Caki2 (cell line): ENCODE measurements around the gene CNGB1. TPM values are rescaled to one million over a fixed set of nuclear protein-coding genes. Genes with fewer than 3 reads are reported as not detected.

Source experiments
- DNase-seq: peaks from one replicate; pipeline ENCODE4 v3.0.0-alpha.2; 2015; ENCODE audit warnings: low read depth
- in situ Hi-C: cut with HindIII; loops from 2 replicates; pipeline ENCODE4 v1.10.0; 2016; ENCODE audit warnings: low sequenced_read_pairs, low pct_unique_long_range_greater_than_20kb, mixed read lengths
- total RNA-seq: library from RNA; depleted of rRNA; stranded (reverse); fragments of >200 nt; shearing (Covaris generic); gene quantifications from 2 replicates; pipeline ENCODE4 v1.2.3, GENCODE V29; 2014; ENCODE audit warnings: low replicate concordance

Gene CNGB1
- total RNA-seq, 1 experiment from 2014 or later = 0.20 TPM

DNA sequence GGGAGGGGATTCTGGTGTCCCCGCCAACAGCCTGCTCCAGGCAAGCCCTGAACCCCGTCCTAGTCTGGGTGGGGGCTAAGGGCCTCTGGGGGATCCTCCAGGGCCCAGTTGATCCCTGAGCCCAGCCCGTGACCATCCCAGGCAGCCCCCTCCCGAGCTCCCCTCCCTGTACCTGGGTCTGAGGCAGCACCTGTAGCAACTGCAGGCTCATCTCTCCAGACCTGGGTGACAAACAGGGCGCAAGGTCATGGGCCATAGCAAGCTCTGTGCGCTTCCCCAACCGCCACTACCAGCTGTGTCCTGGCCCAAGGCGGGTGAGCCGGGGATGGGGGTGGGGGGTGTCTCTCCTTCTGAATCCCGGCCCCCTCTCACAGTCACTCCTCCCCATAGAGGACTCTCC lies 10.6 kb downstream of the CNGB1 start:
- in situ Hi-C loops = no loop called here
- DNase-seq = no peak

DNA sequence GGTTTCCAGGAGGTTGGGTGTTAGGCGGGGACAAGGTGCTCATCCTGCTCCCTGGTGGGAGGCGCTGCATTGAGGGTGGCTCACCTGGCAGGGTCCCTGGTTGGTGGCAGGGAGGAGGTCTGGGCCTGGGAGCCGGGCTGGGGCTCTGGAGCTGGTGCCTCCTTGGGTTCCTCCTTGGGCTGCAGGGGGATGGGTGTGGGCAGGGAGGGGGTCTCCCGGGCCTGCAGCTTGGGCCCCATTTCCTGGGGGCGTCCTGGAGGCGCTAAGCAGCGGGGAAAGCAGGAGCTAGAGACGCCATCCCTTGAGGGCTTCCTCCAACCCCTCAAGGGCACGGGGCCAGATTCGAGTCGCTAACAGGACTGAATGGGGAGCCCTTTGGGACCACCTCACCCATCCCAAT lies 11.1 kb downstream of the CNGB1 start:
- in situ Hi-C loops = no loop called here
- no peak for DNase-seq

DNA sequence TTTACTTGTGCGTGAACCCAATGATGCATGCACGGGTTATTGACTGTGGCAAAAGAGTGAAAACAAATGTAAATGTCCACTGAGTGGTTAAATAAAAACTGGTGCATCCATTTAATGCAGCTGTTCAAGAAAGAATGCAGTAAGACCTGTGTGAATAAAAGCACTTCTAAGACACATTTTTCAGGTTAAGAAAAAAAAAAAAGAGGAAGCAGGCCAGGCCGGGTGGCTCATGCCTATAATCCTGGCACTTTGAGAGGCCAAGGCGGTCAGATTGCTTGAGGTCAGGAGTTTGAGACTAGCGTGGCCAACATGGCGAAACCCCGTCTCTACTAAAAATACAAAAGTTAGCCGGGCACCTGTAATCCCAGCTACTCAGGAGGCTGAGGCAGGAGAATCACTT lies 11.8 kb downstream of the CNGB1 start:
- in situ Hi-C loops = no loop called here
- DNase-seq = no peak

GRCh38 chr16:57958544-57958943 lies 12.4 kb downstream of the CNGB1 start:
- in situ Hi-C loops = no loop called here
- DNase-seq = no peak

GRCh38 chr16:57957673-57958392 lies 13.1 kb downstream of the CNGB1 start:
- in situ Hi-C loops = no loop called here
- DNase-seq = no peak

DNA sequence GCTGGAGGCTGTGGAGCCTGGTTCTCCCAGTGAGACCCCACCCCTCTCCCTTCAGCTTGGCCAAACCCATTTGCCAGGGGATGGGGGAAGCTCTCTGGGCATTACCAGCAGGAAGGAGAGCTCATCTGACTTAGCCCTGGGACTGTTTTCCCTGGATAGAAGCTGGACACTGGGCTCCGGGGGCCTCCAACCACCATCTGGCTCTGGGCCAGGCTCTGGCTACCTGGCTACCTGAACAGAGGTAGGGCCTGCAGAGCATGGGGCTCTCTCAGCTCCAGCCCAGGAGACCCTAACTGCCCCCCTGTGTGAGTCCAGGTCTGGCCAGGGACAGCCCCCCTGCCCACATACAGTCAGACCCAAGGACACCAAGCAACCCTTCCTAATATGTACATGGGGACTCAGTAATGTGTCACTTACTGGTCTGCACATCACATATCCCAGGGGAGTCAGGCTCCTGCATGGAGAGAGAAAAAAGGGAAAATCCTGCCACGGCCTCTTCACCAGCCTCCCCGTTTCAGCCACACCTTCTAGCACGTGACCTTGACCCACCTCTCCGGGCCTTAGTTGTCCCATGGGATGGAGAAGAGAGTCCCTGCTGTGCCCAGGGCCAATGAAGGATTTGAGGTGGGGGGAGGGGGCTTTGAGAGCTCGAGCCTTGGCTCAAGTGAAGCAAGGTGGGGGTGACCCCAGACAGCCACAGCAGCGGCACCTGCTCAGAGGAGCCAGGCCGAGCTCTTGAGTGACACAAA lies 13.8 kb downstream of the CNGB1 start:
- in situ Hi-C loops = no loop called here
- no peak for DNase-seq

DNA sequence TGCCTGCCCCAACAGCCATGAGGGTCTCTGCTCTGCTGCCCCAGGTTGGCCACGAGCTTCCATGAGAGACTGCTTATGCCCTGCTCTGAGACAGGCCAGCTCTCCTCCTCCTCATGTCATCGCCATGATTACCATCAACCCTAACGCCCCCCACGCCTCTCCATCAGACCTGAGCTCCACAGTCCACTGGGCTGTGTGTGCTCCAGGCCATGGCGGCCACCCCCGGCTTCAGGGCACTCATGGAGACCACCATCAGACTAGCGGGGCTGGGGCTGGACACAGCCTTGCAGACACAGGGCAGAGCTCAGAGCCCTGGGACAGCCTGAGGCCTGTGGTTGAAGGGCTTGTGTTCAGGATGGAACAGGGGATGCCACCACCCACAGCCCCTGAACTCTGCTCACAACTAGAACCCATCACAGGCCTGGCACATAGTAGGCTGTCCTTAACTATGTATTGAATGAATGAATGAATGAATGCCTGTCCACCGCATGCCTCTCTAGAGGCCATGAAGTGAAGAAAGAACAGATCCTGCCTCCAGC lies 14.6 kb downstream of the CNGB1 start:
- in situ Hi-C loops = no loop called here
- no peak for DNase-seq

DNA sequence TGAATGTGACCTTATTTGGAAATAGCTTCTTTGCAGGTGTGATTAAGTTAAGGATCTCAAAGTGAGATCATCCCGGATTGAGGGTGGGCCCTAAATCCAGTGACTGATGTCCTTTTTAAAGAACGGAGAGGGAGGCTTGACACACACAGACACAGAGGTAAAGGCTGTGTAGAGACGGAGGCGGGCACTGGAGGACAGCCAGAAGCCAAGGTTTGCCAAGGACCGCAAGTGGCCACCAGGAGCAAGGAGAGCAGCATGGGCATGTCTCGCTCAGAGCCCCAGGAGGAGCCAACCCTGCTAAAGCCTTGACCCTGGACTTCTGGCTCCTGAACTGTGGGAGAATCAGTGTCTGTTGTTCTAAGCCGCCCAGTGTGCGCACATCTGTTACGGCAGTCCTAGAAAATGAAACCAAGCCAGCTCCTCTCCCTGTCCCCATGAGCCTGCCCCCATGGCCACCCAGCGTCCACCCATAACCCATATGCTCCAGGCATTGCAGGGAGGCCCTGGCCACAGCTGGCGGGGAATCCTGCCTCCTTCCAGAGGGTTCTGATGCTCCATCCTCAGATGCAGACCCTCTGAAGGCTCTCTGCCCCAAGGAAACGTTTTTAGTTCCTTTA lies 15.2 kb downstream of the CNGB1 start:
- no peak for DNase-seq
- in situ Hi-C loops = no loop called here

- DNase-seq = no peak
- in situ Hi-C loops = no loop called here
These were observed 17.1 kb downstream of the CNGB1 start for GRCh38 chr16:57953857-57954256.

DNA sequence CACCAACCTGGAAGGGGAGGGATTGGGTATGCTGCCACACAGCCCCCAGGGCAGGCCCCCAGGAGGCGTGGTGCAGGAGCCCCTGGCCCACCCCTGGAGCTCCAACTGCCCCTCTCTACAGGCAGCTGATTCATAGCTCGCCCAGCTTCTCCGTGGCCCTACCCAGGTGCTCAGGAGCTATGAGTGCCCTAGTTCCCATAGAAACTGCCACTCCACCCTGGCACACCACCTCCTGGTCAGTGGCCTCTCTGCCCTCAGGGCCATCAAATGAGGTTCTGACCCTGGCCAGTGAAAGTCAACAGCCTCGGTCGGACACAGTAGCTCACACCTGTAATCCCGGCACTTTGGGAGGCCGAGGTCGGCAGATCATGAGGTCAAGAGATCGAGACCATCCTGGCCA lies 18.0 kb downstream of the CNGB1 start:
- in situ Hi-C loops = no loop called here
- DNase-seq = no peak

GRCh38 chr16:57951204-57951960 lies 19.5 kb downstream of the CNGB1 start:
- DNase-seq = no peak
- in situ Hi-C loops = no loop called here

DNA sequence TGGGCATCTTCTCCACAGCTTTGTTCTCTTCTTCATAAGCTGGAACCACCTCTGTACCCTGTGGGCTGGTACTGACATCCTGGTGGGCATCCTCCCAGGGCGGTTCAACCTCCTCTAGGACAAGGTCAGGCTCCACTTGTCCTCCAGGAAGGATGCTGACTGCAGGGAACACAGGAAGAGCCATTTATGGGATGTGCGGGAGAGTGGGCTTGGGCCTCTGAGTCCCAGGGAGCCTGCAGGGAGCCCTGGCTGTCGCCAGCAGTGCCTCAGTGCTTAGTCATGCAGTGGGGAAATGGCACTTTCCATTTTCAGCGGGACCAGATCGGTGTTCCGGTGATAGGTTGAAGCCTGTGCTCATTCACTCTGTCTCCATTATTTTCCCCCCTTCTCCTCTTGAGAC lies 20.5 kb downstream of the CNGB1 start:
- in situ Hi-C loops = no loop called here
- no peak for DNase-seq

GRCh38 chr16:57949595-57950238 lies 21.2 kb downstream of the CNGB1 start:
- in situ Hi-C loops = no loop called here
- DNase-seq = no peak

DNA sequence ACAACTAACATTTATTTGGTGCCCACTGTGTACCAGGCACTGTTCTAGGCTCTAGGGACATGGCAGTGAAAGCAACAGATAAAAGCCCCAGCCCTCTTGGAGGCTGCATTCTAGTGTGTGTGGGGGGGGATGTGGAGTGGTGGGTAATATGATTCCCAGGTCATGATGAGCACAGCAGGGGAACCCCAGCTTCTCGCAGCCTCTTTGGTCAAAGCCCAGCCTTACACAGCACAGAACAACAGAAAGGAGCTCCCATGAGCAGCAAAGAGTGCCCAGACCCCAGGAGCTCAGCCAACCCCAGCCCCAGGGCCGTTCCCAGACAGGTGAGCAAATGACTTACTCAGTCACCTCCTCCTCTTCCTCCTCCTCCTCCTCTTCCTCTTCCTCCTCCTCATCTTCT lies 21.9 kb downstream of the CNGB1 start:
- no peak for DNase-seq

DNA sequence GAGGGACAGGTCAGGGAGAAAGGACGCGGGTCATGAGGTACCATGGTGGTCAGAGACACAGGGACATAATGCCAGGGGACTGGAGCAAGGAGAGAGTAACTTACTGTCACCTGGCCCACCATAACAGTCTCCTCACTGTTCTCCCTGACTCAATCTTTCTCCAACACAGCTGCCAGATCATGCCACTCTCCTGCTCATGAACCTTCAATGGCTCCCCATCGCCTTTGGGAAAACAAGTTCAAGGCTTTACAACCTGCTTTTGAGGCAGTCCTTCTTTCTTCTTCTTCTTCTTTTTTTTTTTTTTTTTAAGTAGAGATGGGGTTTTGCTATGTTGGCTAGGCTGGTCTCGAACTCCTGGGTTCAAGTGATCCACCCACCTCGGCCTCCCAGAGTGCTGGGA lies 22.9 kb downstream of the CNGB1 start:
- no peak for DNase-seq
- in situ Hi-C loops = no loop called here

More for the DNA sequence above, 21.9 kb downstream of the CNGB1 start:
- in situ Hi-C loops = no loop called here

DNA sequence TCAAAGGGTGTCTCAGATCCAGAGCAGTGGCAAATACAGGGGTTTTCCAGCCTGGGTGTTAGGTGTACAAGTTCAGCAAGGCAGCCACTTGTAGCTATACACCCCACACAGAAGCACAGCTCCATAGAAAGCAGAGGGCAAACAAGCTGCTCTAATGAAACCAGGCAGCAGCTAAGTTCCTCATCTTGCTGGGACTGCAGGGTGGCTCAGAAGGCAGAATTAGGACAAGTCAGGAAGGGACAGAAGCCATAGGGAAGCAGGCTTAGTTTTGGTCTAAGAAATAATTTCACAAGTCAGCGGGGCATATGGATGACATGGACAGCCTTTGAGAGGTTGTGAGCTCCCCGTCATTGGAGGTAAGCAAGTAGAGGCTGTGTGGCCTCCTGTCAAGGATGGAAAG lies 23.7 kb downstream of the CNGB1 start:
- DNase-seq = no peak
- in situ Hi-C loops = no loop called here

GRCh38 chr16:57946181-57946801 lies 24.6 kb downstream of the CNGB1 start:
- peak; percentile 21 for DNase-seq
- in situ Hi-C loops = no loop called here

DNA sequence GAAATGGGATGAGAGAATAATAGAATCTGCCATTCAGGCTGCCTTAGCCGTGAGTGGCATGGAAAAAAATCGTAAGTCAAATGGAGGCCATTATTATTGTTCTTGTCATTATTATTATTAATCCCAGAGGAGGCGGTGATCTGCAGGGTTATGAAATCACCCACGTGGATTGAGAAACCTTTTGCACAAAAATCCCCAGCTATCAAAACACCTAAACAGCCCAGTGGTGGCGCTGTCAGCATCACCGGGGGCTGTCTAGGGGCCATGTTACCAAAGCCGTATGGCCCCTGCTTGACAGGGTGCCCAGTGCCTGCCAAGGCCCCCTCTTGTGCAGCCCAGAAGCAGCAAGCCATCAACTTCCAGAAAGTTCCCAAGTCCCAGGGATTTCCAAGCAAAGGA lies 25.2 kb downstream of the CNGB1 start:
- in situ Hi-C loops = no loop called here
- no peak for DNase-seq
